ENCODE data around the gene CEP112. TPM values are rescaled to one million over a fixed set of nuclear protein-coding genes. Genes with fewer than 3 reads are reported as not detected.
A peak's percentile ranks its signal among the peaks of the same experiment; 100 is the strongest.

Gene CEP112
- total RNA-seq, 1 donor from 2014 or later = 13.9 TPM

DNA sequence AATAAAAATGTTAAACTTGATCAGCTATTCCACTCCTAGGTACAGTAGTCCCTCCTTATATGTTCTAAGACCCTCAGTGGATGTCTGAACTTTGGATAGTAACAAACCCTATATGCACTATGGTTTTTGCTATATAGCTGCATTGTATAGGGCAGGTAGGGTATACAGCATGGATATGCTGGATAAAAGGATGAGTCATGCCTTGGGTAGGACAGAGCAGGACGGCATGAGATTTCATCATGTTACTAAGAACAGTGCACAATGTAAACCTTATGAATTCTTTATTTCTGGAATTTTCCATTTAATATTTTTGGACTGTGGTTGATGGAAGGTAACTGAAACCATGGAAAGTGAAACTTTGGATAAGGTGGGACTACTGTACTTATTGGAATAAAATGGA is 235.1 kb downstream of the CEP112 start:
- peak overlapping the region; percentile 63 for H3K27ac Mint-ChIP-seq (ENCODE audit: unreplicated experiment)
- H3K4me1 ChIP-seq (ENCODE audit: insufficient read depth, low read length) = no peaks in the 10 kb centered on the region
- no peak overlapping the region for H3K4me2 ChIP-seq (ENCODE audit: low read length)
- no peaks in the 10 kb centered on the region for H4K20me1 ChIP-seq (ENCODE audit: insufficient read depth, low read length)
- TF ChIP-seq EZH2 (IDR thresholded peaks at IDR 0.05; ENCODE audit: insufficient read depth, low read length) (no peak), CTCF (IDR thresholded peaks at IDR 0.05; ENCODE audit: insufficient read depth, low read depth, low read length) (no peak)
- H3K27me3 Mint-ChIP-seq (ENCODE audit: low read depth, unreplicated experiment) = no peaks in the 10 kb centered on the region
- H3K9ac ChIP-seq (ENCODE audit: low read length) = no peak overlapping the region
- DNase-seq (ENCODE audit: low read depth) (no peak), FAIRE-seq (no peak)
- H3K79me2 ChIP-seq (ENCODE audit: insufficient read depth, low read length) = no peaks in the 10 kb centered on the region
- peaks cover 3% of the 10 kb centered on the region for H3K36me3 Mint-ChIP-seq (ENCODE audit: low read depth, unreplicated experiment)
- H3K4me3 Mint-ChIP-seq (ENCODE audit: unreplicated experiment) = no peak overlapping the region
- H3K27me3 ChIP-seq (ENCODE audit: insufficient read depth, low read length) = no peaks in the 10 kb centered on the region
- peaks cover 3% of the 10 kb centered on the region for H3K9me3 Mint-ChIP-seq (ENCODE audit: unreplicated experiment)
- H3K36me3 ChIP-seq (ENCODE audit: insufficient read depth, low read length) = no peaks in the 10 kb centered on the region
- H2AFZ ChIP-seq (ENCODE audit: low read depth, low read length) = no peak overlapping the region
- peaks cover 10% of the 10 kb centered on the region for H3K9me3 ChIP-seq (ENCODE audit: insufficient read depth, low read depth, low read length)
- H3K4me3 ChIP-seq (ENCODE audit: insufficient read depth, low read depth, low read length) = no peak overlapping the region
- peaks cover 5% of the 10 kb centered on the region for H3K4me1 Mint-ChIP-seq (ENCODE audit: low read depth, unreplicated experiment)
- no peak overlapping the region for H3K27ac ChIP-seq (ENCODE audit: low read depth, low read length)

DNA sequence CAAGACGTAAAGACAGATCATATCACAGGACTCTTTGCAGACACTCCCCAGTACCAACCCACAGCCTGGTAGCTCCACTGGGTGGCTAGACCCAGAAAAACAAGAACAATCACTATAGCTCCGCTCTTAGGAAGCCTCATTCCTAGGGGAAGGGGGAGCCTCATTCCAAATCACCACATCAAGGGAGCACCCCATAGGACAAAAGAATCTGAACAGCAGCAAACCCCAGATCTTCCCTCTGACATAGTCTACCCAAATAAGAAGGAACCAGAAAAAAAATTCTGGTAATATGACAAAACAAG is 237.8 kb downstream of the CEP112 start:
- Histone ChIP-seq H3K27me3 (ENCODE audit: insufficient read depth, low read length) (no peaks in the 10 kb centered on the region), H3K4me2 (ENCODE audit: low read length) (no peak overlapping the region), H3K4me3 (ENCODE audit: insufficient read depth, low read depth, low read length) (no peak overlapping the region), H4K20me1 (ENCODE audit: insufficient read depth, low read length) (no peaks in the 10 kb centered on the region), H2AFZ (ENCODE audit: low read depth, low read length) (no peak overlapping the region), H3K79me2 (ENCODE audit: insufficient read depth, low read length) (no peaks in the 10 kb centered on the region), H3K9ac (ENCODE audit: low read length) (no peak overlapping the region), H3K36me3 (ENCODE audit: insufficient read depth, low read length) (no peaks in the 10 kb centered on the region), H3K9me3 (ENCODE audit: insufficient read depth, low read depth, low read length) (peaks cover 8% of the 10 kb centered on the region), H3K27ac (ENCODE audit: low read depth, low read length) (no peak overlapping the region), H3K4me1 (ENCODE audit: insufficient read depth, low read length) (no peaks in the 10 kb centered on the region)
- H3K4me3 Mint-ChIP-seq (ENCODE audit: unreplicated experiment) = no peak overlapping the region
- FAIRE-seq (no peak), DNase-seq (ENCODE audit: low read depth) (no peak)
- TF ChIP-seq EZH2 (IDR thresholded peaks at IDR 0.05; ENCODE audit: insufficient read depth, low read length) (no peak), CTCF (IDR thresholded peaks at IDR 0.05; ENCODE audit: insufficient read depth, low read depth, low read length) (no peak)
- no peak overlapping the region for H3K27ac Mint-ChIP-seq (ENCODE audit: unreplicated experiment)
- peaks cover 5% of the 10 kb centered on the region for H3K4me1 Mint-ChIP-seq (ENCODE audit: low read depth, unreplicated experiment)
- peaks cover 3% of the 10 kb centered on the region for H3K36me3 Mint-ChIP-seq (ENCODE audit: low read depth, unreplicated experiment)
- H3K27me3 Mint-ChIP-seq (ENCODE audit: low read depth, unreplicated experiment) = no peaks in the 10 kb centered on the region
- H3K9me3 Mint-ChIP-seq (ENCODE audit: unreplicated experiment) = peaks cover 3% of the 10 kb centered on the region

DNA sequence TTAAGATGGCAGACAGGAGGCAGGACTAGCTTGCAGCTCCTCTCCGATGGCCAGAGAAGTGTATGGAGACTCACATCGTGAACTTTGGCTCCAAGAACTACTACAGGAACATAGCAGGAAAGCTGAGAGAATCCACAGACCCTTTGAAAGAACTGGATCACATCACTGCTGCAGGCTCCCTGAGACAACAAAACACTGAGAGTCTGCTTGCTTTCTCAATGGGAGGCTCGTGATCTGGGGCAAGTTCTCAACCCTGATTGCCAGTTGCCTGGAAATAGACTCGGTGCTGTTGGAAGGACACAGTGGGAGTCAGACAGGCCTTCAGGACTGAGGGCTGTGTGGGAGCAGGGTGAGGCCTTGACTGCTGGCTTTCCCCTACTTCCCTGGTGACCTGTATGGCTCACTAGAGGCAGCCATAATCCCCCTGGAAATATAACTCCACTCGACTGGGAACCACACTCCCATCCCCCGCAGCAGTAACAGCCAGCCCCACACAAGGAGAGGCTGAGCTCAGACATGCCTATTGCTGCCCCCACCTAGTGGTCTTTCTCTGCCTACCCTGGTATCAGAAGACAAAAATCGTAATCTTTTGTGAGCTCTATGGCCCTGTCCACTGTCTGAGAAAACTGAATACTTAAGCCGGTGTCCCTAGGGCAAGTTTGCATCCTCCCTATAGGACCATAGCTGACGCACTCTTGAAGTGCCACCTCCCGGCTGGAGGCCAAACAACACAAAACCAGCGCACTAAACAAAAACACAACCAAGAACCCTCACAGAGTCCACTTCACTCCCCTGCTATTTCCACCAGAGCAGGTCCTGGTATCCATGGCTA is 238.4 kb downstream of the CEP112 start:
- H3K9ac ChIP-seq (ENCODE audit: low read length) = no peak overlapping the region
- no peak overlapping the region for H3K4me2 ChIP-seq (ENCODE audit: low read length)
- no peak overlapping the region for H3K27ac ChIP-seq (ENCODE audit: low read depth, low read length)
- no peaks in the 10 kb centered on the region for H3K79me2 ChIP-seq (ENCODE audit: insufficient read depth, low read length)
- H3K4me1 ChIP-seq (ENCODE audit: insufficient read depth, low read length) = no peaks in the 10 kb centered on the region
- no peaks in the 10 kb centered on the region for H3K36me3 ChIP-seq (ENCODE audit: insufficient read depth, low read length)
- Mint-ChIP-seq H3K9me3 (ENCODE audit: unreplicated experiment) (peaks cover 3% of the 10 kb centered on the region), H3K27me3 (ENCODE audit: low read depth, unreplicated experiment) (no peaks in the 10 kb centered on the region), H3K4me3 (ENCODE audit: unreplicated experiment) (no peak overlapping the region), H3K4me1 (ENCODE audit: low read depth, unreplicated experiment) (peaks cover 5% of the 10 kb centered on the region), H3K36me3 (ENCODE audit: low read depth, unreplicated experiment) (peaks cover 3% of the 10 kb centered on the region), H3K27ac (ENCODE audit: unreplicated experiment) (no peak overlapping the region)
- FAIRE-seq (no peak), DNase-seq (ENCODE audit: low read depth) (no peak)
- no peak overlapping the region for H2AFZ ChIP-seq (ENCODE audit: low read depth, low read length)
- H4K20me1 ChIP-seq (ENCODE audit: insufficient read depth, low read length) = no peaks in the 10 kb centered on the region
- peaks cover 4% of the 10 kb centered on the region for H3K9me3 ChIP-seq (ENCODE audit: insufficient read depth, low read depth, low read length)
- no peak for TF ChIP-seq EZH2 (IDR thresholded peaks at IDR 0.05; ENCODE audit: insufficient read depth, low read length)
- no peak for TF ChIP-seq CTCF (IDR thresholded peaks at IDR 0.05; ENCODE audit: insufficient read depth, low read depth, low read length)
- no peaks in the 10 kb centered on the region for H3K27me3 ChIP-seq (ENCODE audit: insufficient read depth, low read length)
- H3K4me3 ChIP-seq (ENCODE audit: insufficient read depth, low read depth, low read length) = no peak overlapping the region

Data from astrocyte (in vitro differentiated cells and primary cell).